Esophagus squamous epithelium (tissue), 5 donors: ENCODE data around the gene TUBD1. TPM values are rescaled to one million over a fixed set of nuclear protein-coding genes. Genes with fewer than 3 reads are reported as not detected.
A peak's percentile ranks its signal among the peaks of the same experiment; 100 is the strongest.
"Not testable (repeated sequence)": the region's sequence is repeated elsewhere in the genome, so short reads cannot be mapped to it uniquely, and the experiment has no call there.

Experiments used
- DNase-seq: peaks from one replicate; lab custom pipeline; 2025; lab: John Stamatoyannopoulos, UW
- H3K27ac ChIP-seq, 4 donors: fragments of 200-600 bp; sonication (generic); one replicate each; pipeline ENCODE4 v1.5.1; 2016 to 2019; ENCODE audit warnings: mild to moderate bottlenecking in 1 of 4
- H3K27me3 ChIP-seq, 4 donors: fragments of 200-600 bp; sonication (generic); 1 replicate in 3 of 4; 2 replicates in 1 of 4; pipeline versions ENCODE4 v1.5.1 to v1.6.0; 2017 to 2021; ENCODE audit warnings: antibody characterized with exemption in 1 of 4
- H3K36me3 ChIP-seq, 3 donors: fragments of 200-600 bp; sonication (generic); one replicate each; pipeline ENCODE4 v1.5.1; 2016 to 2019
- H3K4me1 ChIP-seq, 3 donors: fragments of 200-600 bp; sonication (generic); one replicate each; pipeline ENCODE4 v1.5.1; 2017 to 2019
- H3K4me3 ChIP-seq, 4 donors: fragments of 200-600 bp; sonication (generic); 1 replicate in 3 of 4; 2 replicates in 1 of 4; pipeline ENCODE4 v1.5.1; 2016 to 2019; ENCODE audit warnings: mild to moderate bottlenecking in 2 of 4, moderate library complexity in 1 of 4
- H3K9me3 ChIP-seq, 3 donors: fragments of 200-600 bp; sonication (generic); one replicate each; pipeline ENCODE4 v1.5.1; 2016 to 2019
- CTCF ChIP-seq, 6 experiments: fragments of 450-650 bp in 4 of 6; fragments of 200-600 bp in 2 of 6; sonication (generic) in 2 of 6; IDR thresholded peaks; one replicate each; pipeline ENCODE4 v1.5.1; 2016 to 2019; ENCODE audit warnings: antibody characterized with exemption in 6 of 6, mild to moderate bottlenecking in 4 of 6, moderate library complexity in 4 of 6
- POLR2A ChIP-seq, 4 donors: fragments of 450-650 bp; IDR thresholded peaks; one replicate each; pipeline ENCODE4 v1.6.1; 2017; ENCODE audit warnings: antibody characterized with exemption in 4 of 4, mild to moderate bottlenecking in 4 of 4, moderate library complexity in 3 of 4
- WGBS, 2 donors: methylation state at CpG; one replicate each; pipeline ENCODE4 v1.1.5; 2018; 5-methylcytosine and 5-hydroxymethylcytosine counted together
- intact Hi-C: fragments of 100-400 bp; cut with DNase I; formaldehyde crosslinking; loops from one replicate; pipeline ENCODE4 v1.15.0; 2022
- total RNA-seq, 4 donors: library from RNA; depleted of rRNA; stranded (reverse); fragments of >200 nt; gene quantifications; one replicate each; pipeline ENCODE4 v1.1.0, GENCODE V29; 2016
- donor health status: DM: yes; HTN: yes; CAD: no.

The TUBD1 gene
- total RNA-seq, 4 donors from 2014 or later = 8.0 to 16.0 (median 12.5) TPM

- 50 to 71% methylated on average over 1 of the region's 1 CpG for WGBS, 2 donors
- TF ChIP-seq CTCF (IDR thresholded peaks at IDR 0.05) (no peak), POLR2A (IDR thresholded peaks at IDR 0.05) (no peak)
- no peaks in the 10 kb centered on the region for H3K36me3 ChIP-seq
- intact Hi-C loops = no loop called here
- H3K27ac ChIP-seq = peak overlapping the region; percentile 75 to 87 (median 81)
- H3K9me3 ChIP-seq = no peaks in the 10 kb centered on the region
- DNase-seq = no peak
- no peaks in the 10 kb centered on the region for H3K27me3 ChIP-seq
- no peak overlapping the region for H3K4me3 ChIP-seq
- H3K4me1 ChIP-seq = peaks cover 24 to 63% (median 38%) of the 10 kb centered on the region in 3 donors
Observed at GRCh38 chr17:59830846-59831486, 61.8 kb downstream of the TUBD1 start.

- Histone ChIP-seq H3K27me3 (no peaks in the 10 kb centered on the region), H3K9me3 (no peaks in the 10 kb centered on the region), H3K4me3 (peak overlapping the region in 1 of 4 donors; percentile 34), H3K27ac (peak overlapping the region; percentile 75 to 87 (median 81)), H3K4me1 (peaks cover 24 to 70% (median 44%) of the 10 kb centered on the region in 3 donors), H3K36me3 (no peaks in the 10 kb centered on the region)
- intact Hi-C loops = no loop called here
- no peak for DNase-seq
- TF ChIP-seq CTCF (IDR thresholded peaks at IDR 0.05) = no peak
- no peak for TF ChIP-seq POLR2A (IDR thresholded peaks at IDR 0.05)
- WGBS, 2 donors = 39 to 50% methylated on average over 3 of the region's 3 CpGs
Observed at GRCh38 chr17:59830007-59830630, 62.6 kb downstream of the TUBD1 start.

GRCh38 chr17:59829217-59830006, 63.3 kb downstream of the TUBD1 start:
- DNase-seq = no peak
- WGBS, 2 donors = 5% methylated on average over 4 of the region's 4 CpGs
- H3K4me1 ChIP-seq = peaks cover 24 to 73% (median 44%) of the 10 kb centered on the region in 3 donors
- intact Hi-C loops = no loop called here
- no peaks in the 10 kb centered on the region for H3K36me3 ChIP-seq
- H3K4me3 ChIP-seq = peak overlapping the region in 2 of 4 donors; percentile 11 to 34
- H3K27me3 ChIP-seq = no peaks in the 10 kb centered on the region
- H3K9me3 ChIP-seq = no peaks in the 10 kb centered on the region
- TF ChIP-seq CTCF (IDR thresholded peaks at IDR 0.05) (no peak), POLR2A (IDR thresholded peaks at IDR 0.05) (peak in 1 of 4 donors; percentile 21)
- H3K27ac ChIP-seq = peak overlapping the region; percentile 75 to 87 (median 81)

- DNase-seq, H3K9me3 ChIP-seq, intact Hi-C loops, H3K27me3 ChIP-seq, H3K36me3 ChIP-seq: not testable (repeated sequence)
- H3K27ac ChIP-seq = peak overlapping the region; percentile 75 to 87 (median 81)
- peak overlapping the region in 2 of 4 donors; percentile 11 to 34 for H3K4me3 ChIP-seq
- H3K4me1 ChIP-seq = peaks cover 24 to 73% (median 44%) of the 10 kb centered on the region in 3 donors
- WGBS, 2 donors = 19 to 30% methylated on average over 6 to 7 of the region's 7 CpGs
Observed at GRCh38 chr17:59828819-59829216, 63.9 kb downstream of the TUBD1 start.

GRCh38 chr17:59828478-59828760, 64.3 kb downstream of the TUBD1 start:
- TF ChIP-seq POLR2A (IDR thresholded peaks at IDR 0.05) (no peak), CTCF (IDR thresholded peaks at IDR 0.05) (no peak)
- Histone ChIP-seq H3K36me3 (no peaks in the 10 kb centered on the region), H3K4me3 (peak overlapping the region in 1 of 4 donors; percentile 34), H3K27ac (peak overlapping the region; percentile 75 to 87 (median 81)), H3K27me3 (no peaks in the 10 kb centered on the region), H3K4me1 (peaks cover 24 to 73% (median 44%) of the 10 kb centered on the region in 3 donors), H3K9me3 (no peaks in the 10 kb centered on the region)
- WGBS, 2 donors = 37 to 49% methylated on average over 2 of the region's 2 CpGs
- intact Hi-C loops = no loop called here
- DNase-seq = no peak
